PFSK-1 (cell line): ENCODE results near the gene E2F4.

Experiments used
- FOXP2 ChIP-seq: optimal IDR thresholded peaks from 2 replicates; pipeline ENCODE3; 2011; ENCODE audit warnings: borderline replicate concordance, control low read depth, inconsistent platforms; ENCODE audit not compliant: insufficient read depth; ENCODE audit errors: extremely low read length, extremely low read depth
- POLR2AphosphoS5 ChIP-seq: IDR thresholded peaks from 2 replicates; pipeline ENCODE4 v1.6.1; 2012; ENCODE audit warnings: low read depth, mild to moderate bottlenecking, control low read depth, low read length, moderate library complexity
- SIN3A ChIP-seq: IDR thresholded peaks from 2 replicates; pipeline ENCODE4 v1.6.1; 2012; ENCODE audit warnings: mild to moderate bottlenecking, low read length, moderate library complexity, borderline replicate concordance; ENCODE audit not compliant: insufficient read depth
- TAF1 ChIP-seq: IDR thresholded peaks from 2 replicates; pipeline ENCODE4 v1.6.1; 2012; ENCODE audit warnings: low read length, control low read depth, borderline replicate concordance; ENCODE audit not compliant: insufficient read depth
- TF ChIP-seq, protein P1 (sequence below), 2 experiments: IDR thresholded peaks; 2 replicates each; pipeline versions ENCODE4 v1.6.1 to v1.8.0; 2011 to 2012; ENCODE audit warnings: low read depth in 2 of 2, low read length in 2 of 2, control low read depth in 1 of 2, inconsistent platforms in 1 of 2, mild to moderate bottlenecking in 1 of 2, moderate library complexity in 1 of 2; ENCODE audit not compliant: insufficient read depth in 1 of 2

Gene E2F4

DNA sequence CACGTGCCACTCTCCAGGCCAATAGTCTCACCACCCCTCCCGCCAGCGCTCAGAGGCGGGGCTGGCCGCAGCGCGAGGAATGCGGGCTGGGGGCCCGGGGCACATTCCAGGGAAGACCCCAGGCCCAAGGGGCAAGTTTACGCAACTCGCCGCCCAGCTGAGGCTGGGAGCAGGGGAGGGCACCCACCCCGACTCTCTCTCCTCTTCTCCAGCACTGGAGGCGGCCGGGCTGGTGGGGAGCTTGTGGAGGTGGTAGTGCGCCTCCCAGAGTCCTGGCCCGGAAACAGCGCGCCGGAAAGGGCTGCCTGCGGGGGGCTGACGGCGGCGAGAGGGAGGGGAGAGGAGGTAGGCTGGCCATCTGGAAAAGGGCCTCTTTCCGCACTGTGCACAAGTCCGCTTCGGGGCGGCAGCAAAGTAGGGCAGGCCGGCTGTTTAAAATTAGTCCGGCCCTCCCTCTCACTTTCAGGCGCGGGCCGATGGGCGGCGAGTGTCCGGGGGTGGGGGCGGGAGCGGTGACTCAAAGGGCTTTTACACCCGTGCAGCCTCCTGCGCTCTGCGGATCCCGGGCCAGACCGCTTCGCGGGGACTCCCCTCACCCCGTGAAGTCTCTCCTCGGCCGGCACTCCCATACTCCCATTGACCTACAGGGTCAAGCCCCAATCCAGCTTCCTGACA is 54.3 kb downstream of the E2F4 start:
- TF ChIP-seq FOXP2: no peak
- peak; percentile 89; the same call in 1 of the 2 replicates for TF ChIP-seq SIN3A
- TF ChIP-seq, protein P1, sequence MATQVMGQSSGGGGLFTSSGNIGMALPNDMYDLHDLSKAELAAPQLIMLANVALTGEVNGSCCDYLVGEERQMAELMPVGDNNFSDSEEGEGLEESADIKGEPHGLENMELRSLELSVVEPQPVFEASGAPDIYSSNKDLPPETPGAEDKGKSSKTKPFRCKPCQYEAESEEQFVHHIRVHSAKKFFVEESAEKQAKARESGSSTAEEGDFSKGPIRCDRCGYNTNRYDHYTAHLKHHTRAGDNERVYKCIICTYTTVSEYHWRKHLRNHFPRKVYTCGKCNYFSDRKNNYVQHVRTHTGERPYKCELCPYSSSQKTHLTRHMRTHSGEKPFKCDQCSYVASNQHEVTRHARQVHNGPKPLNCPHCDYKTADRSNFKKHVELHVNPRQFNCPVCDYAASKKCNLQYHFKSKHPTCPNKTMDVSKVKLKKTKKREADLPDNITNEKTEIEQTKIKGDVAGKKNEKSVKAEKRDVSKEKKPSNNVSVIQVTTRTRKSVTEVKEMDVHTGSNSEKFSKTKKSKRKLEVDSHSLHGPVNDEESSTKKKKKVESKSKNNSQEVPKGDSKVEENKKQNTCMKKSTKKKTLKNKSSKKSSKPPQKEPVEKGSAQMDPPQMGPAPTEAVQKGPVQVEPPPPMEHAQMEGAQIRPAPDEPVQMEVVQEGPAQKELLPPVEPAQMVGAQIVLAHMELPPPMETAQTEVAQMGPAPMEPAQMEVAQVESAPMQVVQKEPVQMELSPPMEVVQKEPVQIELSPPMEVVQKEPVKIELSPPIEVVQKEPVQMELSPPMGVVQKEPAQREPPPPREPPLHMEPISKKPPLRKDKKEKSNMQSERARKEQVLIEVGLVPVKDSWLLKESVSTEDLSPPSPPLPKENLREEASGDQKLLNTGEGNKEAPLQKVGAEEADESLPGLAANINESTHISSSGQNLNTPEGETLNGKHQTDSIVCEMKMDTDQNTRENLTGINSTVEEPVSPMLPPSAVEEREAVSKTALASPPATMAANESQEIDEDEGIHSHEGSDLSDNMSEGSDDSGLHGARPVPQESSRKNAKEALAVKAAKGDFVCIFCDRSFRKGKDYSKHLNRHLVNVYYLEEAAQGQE (IDR thresholded peaks at IDR 0.05; ENCODE audit: insufficient read depth in 1 of 2, low read depth in 2 of 2, low read length in 2 of 2): 0 out of 4 replicates have a peak, but pooled peaks of 1 of the 2 experiments have one; percentile 40
- 0 out of 2 replicates have a peak, but pooled peaks have one; percentile 22 for TF ChIP-seq TAF1
- TF ChIP-seq POLR2AphosphoS5: peak; percentile 73

DNA sequence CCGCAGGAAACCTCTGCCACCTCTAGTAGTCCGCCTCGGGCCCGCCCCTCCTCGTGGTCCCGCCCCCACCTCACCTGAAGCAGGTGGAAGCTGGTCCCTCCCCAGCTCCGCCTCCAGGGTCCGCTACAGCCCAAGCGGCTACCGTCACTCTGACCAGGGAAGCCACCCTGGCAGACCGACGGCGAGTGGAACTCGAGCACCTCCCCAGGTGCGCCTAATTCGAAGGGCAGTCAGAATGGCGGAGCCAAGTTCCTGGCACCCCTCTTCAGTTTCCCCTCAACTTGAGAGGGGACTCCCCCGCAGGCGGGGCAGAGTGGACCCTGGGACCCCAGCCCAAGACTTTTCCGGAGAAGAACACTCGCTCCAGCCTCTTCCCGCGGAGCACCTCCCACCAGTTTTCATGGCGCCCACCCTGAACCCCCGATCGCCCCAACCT is 54.8 kb downstream of the E2F4 start:
- no peak for TF ChIP-seq SIN3A
- peak; percentile 3; the same call in 1 of the 2 replicates for TF ChIP-seq TAF1
- TF ChIP-seq POLR2AphosphoS5: no peak

DNA sequence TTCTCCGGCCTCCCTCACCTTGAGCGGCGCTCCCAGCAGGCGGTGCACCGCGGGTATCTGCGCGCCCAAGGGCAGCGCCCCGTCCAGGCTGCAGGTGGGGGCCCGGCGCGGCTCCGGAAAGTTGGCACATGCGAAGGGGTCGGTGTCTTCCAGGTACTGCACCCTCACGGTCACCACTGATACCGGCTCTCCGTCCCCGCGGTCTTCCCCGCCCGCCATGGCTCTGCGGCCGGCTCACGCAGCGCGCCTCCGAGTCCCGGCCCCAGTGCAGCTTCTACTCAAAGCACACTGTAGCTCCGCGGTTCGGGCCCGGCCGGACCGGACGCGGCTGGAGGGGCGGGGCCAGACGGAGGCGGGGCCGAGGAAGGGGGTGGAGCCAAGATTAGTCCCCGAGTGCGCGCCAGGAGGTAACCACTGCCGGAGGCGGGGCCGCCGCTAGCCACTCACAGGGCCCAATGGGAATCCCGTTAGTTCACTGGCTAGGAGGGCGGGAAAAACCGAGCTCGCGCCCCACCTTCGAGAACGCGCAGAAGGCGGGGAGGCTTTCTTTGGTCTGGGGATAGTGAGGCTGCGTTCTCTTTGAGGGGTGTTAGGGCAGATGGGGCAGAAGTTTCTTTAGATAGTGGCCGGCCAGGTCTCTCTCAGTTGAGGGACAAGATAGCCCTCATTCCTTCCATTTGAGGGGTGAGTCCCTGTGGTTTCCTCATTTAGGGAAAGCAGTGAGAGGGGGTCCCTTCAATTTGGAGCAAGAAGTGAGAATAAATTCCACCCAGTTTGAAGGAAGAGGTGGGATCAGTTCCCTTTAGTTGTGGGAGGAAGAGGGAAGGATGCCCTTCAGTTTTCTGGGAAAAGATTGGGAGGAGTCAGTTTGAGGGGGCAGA is 55.5 kb downstream of the E2F4 start, which contains the start of gene FHOD1:
Gene FHOD1 (minus strand): TSS at position 290 of the 881 bp plus-strand sequence. CDS start 71 bp downstream, at position 219.
- TF ChIP-seq, protein P1 (IDR thresholded peaks at IDR 0.05; ENCODE audit: insufficient read depth in 1 of 2, low read depth in 2 of 2, low read length in 2 of 2): no peak
- TF ChIP-seq SIN3A: no peak
- peak; percentile 25 for TF ChIP-seq FOXP2
- peak; percentile 75 for TF ChIP-seq POLR2AphosphoS5
- TF ChIP-seq TAF1: 0 out of 2 replicates have a peak, but pooled peaks have one; percentile 35

DNA sequence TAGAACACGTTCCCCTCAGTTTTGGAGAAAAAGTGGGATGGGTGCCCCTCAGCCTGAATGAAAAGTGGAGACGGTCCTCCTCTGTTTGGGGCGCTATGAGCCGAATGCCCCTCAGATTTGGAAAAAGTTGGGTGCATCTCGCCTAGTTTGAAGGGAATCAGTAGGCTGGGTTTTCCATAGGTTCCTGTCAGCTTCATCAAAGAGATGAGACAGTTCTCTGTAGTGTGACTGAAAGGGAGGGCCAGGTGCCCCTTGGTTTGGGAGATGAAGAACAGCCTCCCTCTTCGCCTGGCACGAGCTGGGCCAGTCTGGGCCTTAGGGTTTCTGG is 56.1 kb downstream of the E2F4 start:
- TF ChIP-seq POLR2AphosphoS5 (no peak), TAF1 (no peak), FOXP2 (no peak), SIN3A (no peak)
- TF ChIP-seq, protein P1 (IDR thresholded peaks at IDR 0.05; ENCODE audit: insufficient read depth in 1 of 2, low read depth in 2 of 2, low read length in 2 of 2): no peak
